HG03066 (cell line): ENCODE results near the gene BEX1.

Experiments
- ATAC-seq: cut with Tn5 transposase; IDR thresholded peaks from one replicate; pipeline ENCODE4 v1.9.1; 2021; ENCODE audit warnings: low read depth; ENCODE audit not compliant: unreplicated experiment

BEX1 gene

DNA sequence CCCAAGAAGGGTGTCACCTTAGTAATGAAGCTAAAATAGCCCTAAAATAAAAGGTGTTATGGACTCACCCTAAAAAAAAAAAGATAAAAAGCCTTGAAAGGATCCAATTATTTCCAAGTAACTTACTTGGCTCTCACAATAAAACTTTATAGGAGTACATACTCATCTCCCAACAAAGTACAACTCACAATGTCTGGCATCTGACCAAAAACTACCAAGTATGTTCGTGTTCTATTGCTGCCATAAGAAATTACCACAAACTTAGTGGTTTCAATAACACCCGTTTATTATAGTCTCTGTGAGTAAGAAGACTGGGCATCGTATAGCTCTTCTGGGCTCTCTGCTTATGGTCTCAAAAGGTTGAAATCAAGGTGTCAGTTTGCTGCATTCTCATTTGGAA lies 51.0 kb downstream of the BEX1 start:
- no peak for ATAC-seq
